B cell (primary cell): Measurements from ENCODE around the gene OSBPL1A.
"Not testable (repeated sequence)": the region's sequence is repeated elsewhere in the genome, so short reads cannot be mapped to it uniquely, and the experiment has no call there.

Source experiments
- EZH2 ChIP-seq: IDR thresholded peaks from 2 replicates; pipeline ENCODE4 v1.6.1; 2012; ENCODE audit warnings: borderline replicate concordance, low read depth, mild to moderate bottlenecking, moderate library complexity, low read length; ENCODE audit not compliant: insufficient read depth, poor library complexity, severe bottlenecking
- TF ChIP-seq, protein P1 (sequence below): fragments of 200-600 bp; IDR thresholded peaks from one replicate; pipeline ENCODE4 v1.8.0; 2022; ENCODE audit warnings: antibody characterized with exemption, mild to moderate bottlenecking

DNA sequence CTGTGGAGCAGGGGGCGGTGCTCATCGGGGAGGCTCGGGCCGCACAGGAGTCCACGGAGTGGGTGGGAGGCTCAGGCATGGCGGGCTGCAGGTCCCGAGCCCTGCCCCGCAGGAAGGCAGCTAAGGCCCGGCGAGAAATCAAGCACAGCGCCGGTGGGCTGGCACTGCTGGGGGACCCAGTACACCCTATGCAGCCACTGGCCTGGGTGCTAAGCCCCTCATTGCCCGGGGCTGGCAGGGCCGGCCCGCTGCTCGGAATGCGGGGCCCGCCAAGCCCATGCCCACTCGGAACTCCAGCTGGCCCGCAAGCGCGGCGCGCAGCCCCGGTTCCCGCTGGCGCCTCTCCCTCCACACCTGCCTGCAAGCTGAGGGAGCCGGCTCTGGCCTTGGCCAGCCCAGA lies 248.0 kb downstream of the OSBPL1A start:
- TF ChIP-seq, protein P1, sequence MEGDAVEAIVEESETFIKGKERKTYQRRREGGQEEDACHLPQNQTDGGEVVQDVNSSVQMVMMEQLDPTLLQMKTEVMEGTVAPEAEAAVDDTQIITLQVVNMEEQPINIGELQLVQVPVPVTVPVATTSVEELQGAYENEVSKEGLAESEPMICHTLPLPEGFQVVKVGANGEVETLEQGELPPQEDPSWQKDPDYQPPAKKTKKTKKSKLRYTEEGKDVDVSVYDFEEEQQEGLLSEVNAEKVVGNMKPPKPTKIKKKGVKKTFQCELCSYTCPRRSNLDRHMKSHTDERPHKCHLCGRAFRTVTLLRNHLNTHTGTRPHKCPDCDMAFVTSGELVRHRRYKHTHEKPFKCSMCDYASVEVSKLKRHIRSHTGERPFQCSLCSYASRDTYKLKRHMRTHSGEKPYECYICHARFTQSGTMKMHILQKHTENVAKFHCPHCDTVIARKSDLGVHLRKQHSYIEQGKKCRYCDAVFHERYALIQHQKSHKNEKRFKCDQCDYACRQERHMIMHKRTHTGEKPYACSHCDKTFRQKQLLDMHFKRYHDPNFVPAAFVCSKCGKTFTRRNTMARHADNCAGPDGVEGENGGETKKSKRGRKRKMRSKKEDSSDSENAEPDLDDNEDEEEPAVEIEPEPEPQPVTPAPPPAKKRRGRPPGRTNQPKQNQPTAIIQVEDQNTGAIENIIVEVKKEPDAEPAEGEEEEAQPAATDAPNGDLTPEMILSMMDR = not testable (repeated sequence)
- TF ChIP-seq EZH2 = not testable (repeated sequence)
